Esophagus squamous epithelium (tissue), 4 donors: ENCODE results near the gene UCN.

ENCODE experiments used
- CTCF ChIP-seq, 6 experiments: fragments of 450-650 bp in 4 of 6; fragments of 200-600 bp in 2 of 6; sonication (generic) in 2 of 6; IDR thresholded peaks; one replicate each; pipeline ENCODE4 v1.5.1; 2016 to 2019; ENCODE audit warnings: antibody characterized with exemption in 6 of 6, mild to moderate bottlenecking in 4 of 6, moderate library complexity in 4 of 6
- POLR2A ChIP-seq, 4 donors: fragments of 450-650 bp; IDR thresholded peaks; one replicate each; pipeline ENCODE4 v1.6.1; 2017; ENCODE audit warnings: antibody characterized with exemption in 4 of 4, mild to moderate bottlenecking in 4 of 4, moderate library complexity in 3 of 4

GRCh38 chr2:27313882-27314645 is 5.8 kb upstream of the UCN start:
- TF ChIP-seq POLR2A (IDR thresholded peaks at IDR 0.05) (no peak), CTCF (IDR thresholded peaks at IDR 0.05) (no peak)
